GM12801 (cell line): Measurements from ENCODE around the gene ABL1.

Experiments
- TF ChIP-seq, protein P1 (sequence below): IDR thresholded peaks from one replicate; pipeline ENCODE4 v1.5.1; 2011; ENCODE audit warnings: control low read depth; ENCODE audit not compliant: insufficient read length; ENCODE audit errors: extremely low read depth

The ABL1 gene

DNA sequence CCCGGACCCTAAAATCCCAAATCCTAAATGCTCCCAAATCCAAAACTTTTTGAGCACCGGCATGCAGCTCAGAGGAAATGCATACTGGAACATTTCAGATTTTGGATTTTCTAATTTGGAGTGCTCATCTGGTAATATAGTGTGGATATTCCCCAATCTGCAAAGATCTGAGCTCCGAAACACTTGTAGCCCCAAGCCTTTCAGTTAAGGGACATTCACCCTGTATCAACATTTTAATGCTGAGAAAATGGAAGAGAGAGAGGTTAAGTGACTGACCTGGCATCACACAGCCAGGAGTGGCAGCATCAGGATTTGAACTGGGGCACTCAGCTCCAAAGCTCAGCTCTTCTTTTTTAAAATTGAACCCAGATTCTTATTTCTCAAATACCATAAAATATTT, 30.9 kb downstream of the ABL1 start:
- TF ChIP-seq, protein P1, sequence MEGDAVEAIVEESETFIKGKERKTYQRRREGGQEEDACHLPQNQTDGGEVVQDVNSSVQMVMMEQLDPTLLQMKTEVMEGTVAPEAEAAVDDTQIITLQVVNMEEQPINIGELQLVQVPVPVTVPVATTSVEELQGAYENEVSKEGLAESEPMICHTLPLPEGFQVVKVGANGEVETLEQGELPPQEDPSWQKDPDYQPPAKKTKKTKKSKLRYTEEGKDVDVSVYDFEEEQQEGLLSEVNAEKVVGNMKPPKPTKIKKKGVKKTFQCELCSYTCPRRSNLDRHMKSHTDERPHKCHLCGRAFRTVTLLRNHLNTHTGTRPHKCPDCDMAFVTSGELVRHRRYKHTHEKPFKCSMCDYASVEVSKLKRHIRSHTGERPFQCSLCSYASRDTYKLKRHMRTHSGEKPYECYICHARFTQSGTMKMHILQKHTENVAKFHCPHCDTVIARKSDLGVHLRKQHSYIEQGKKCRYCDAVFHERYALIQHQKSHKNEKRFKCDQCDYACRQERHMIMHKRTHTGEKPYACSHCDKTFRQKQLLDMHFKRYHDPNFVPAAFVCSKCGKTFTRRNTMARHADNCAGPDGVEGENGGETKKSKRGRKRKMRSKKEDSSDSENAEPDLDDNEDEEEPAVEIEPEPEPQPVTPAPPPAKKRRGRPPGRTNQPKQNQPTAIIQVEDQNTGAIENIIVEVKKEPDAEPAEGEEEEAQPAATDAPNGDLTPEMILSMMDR: no peak

DNA sequence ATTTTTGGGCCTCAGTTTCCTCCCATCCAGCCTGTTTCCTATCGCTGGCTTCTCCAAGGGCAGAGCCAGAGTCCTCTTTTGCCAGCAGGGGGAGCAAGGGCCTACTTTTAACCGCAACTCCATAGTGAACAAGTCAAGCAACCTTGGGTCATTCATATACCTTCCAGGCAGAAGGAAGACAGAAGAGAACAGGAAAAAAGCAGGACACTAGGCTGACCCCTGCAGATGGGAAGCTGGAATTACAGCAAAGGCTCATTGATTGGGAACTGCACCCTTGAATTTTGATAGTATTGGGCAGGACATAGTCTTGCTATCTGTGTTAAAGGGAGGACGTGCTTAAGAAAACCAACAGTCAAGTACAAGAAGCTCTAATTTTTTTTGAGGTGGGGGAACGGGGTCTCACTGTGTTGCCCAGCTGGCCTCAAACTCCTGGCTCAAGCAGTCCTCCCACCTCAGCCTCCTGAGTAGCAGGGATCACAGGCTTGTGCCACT, 31.5 kb downstream of the ABL1 start:
- TF ChIP-seq, protein P1: no peak

DNA sequence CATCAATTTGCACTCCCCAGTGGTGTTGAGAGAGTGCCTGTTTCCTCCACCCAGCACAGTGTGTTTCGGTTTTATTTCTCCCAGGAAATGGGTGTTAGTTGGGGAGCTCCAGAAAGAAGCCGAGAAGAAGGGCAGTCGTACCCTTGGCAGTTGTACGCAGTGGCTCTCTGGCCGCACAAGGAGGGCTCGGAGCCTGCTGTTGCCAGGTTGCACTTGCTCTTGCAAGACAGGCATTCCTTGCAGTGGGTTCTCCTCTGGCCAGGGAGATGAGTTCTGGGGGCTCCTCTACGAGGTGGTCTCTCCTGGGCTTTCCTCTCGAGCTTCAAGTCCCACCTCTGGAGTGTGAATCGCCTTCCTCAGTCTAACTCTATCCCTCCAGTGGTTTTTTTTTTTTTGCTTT, 32.5 kb downstream of the ABL1 start:
- TF ChIP-seq, protein P1: no peak

DNA sequence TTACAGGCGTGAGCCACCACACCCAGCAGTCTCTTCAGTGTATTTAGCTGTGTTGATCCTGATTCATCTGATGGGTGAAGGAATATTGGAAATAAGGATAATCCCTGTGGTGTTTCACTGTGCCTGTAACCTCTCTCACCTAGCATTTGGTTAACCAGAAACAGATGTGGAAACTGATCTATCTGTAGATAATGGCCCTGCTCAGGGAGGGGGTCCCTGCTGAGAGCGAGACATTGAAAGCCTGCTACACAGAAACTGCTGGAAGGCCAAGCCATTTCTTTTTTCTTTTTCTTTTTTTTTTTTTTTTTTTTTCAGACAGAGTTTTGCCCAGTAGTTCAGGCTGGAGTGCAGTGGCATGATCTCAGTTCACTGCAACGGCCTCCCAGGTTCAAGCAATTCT, 33.2 kb downstream of the ABL1 start:
- TF ChIP-seq, protein P1: no peak

DNA sequence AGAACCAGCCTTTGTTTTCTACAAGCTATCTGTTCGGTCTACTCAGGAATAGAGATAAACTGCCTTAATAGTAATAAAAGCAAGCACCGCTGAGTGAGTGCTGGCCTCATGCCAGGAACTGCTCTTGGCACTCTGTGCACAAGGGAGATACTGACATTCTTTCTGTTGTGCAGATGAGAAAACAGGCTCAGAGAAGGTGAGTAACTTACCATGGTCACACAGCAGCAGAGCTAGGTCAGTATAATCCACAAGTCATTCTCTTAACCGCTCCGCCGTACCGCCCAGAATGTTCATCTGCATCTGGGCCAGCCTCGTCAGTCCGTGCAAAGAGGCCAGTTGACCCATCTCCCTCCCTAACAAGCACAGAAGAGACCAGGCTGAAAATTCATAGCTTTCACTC, 34.2 kb downstream of the ABL1 start:
- TF ChIP-seq, protein P1: no peak

DNA sequence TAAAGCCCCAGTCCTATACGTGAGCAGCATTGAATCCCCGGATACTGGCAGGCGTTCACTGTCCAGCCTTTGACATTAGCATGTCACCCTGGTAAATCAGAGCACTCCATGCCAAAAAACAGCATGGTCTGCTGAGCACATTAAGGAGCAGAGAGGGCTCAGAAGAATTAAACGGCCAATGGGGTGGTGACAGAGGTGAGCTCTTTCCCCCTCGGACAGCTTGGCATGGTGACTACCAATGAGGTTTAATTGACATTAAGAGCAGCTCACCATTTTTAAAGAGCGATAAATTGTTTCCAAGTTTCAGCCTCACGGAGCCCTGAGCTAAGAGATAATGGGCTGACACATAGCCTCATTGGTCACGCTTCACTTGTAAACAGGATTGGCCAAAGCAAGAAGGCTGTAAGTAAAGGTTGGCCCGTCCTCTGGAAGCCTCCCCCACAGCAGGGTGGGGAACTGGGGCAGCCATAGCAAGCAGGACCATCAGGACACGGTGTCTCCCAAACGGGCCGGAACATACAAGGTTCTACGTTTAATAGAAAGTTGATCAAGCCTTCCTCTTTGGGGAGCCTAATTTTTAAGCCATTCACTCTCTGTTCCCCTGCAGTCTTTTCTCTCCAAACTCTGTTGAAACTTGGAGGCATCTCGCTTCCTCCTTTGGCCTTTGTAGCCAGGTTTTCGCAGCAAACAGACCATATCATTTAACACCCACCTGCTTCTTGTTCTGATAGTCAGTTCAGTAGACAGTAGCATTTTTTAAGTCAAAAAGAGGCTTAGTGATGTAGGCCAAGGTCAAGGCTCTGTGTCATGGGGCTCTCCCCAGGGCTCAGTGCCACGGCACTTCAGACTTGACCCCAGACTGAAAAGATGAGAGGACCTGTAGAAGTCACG, 35.7 kb downstream of the ABL1 start:
- TF ChIP-seq, protein P1: no peak

DNA sequence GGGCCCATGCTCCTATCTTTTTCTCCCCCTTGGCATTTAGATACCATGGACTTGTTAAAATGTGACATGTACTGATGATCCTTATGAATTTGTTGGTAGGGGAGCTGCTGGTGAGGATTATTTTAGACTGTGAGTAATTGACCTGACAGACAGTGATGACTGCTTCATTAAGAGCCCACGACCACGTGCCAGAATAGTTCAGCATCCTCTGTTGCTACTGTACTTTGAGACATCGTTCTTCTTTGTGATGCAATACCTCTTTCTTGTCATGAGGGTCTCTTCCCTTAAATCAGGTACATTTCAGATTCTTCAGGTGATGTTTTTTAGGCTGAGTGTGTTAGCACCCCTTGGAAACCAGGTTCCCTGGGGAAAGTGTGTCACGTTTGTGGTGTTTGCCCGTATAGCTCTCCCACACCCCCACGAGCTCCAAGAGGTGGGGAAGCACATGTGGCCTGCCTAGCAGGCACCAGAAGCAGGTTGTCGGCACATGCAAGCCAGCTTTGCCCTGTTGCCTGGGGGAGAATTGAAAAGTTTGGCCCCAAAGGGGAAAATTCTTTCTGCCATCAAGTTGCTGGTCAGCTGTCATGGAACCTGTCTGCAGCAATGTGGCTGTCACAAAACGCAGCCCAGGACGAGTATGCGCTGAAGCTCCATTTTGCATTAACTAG, 36.5 kb downstream of the ABL1 start:
- TF ChIP-seq, protein P1: no peak
